Measurements from ENCODE around the gene KIF1A.

DNA sequence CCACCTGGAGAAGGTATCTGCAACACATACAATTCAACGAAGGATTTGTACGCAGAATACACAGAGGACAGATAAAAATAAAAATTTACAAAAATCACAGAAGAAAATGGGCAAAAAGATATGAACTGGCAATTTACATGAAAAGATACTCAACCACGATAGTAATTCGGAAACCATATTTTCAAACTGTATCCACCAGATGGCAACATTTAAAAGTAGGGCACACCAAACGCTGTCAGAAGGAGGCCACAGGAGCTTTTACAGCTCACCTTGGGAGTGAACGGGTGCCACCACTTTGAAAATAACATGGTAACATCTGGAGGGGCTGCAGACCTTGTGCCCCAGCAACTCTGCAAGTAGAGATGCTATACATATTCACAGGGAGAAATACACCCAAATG is 9.8 kb downstream of the KIF1A start:
- peak; percentile 15 for TF ChIP-seq CTCF (IDR thresholded peaks at IDR 0.05; ENCODE audit: low read length)
- no peak for TF ChIP-seq EZH2 (optimal IDR thresholded peaks at IDR 0.05; ENCODE audit: low read depth, low read length)
- no peak for TF ChIP-seq EZH2phosphoT487 (IDR thresholded peaks at IDR 0.05; ENCODE audit: low read length)

Data from MM.1S (cell line).